KMS-11 (cell line): ENCODE data around the gene SAPCD1.

Source experiments
- H2AFZ ChIP-seq: fragments of 200-600 bp; sonication (generic); 2 replicates; pipeline ENCODE4 v1.6.1; 2016; ENCODE audit warnings: antibody characterized with exemption, mixed run types, low read depth
- H3K27ac ChIP-seq: fragments of 200-600 bp; sonication (generic); 2 replicates; pipeline ENCODE4 v1.6.1; 2016; ENCODE audit warnings: mild to moderate bottlenecking, mixed run types
- H3K27me3 ChIP-seq: fragments of 200-600 bp; sonication (generic); 2 replicates; pipeline ENCODE4 v1.6.1; 2017; ENCODE audit warnings: mild to moderate bottlenecking, low read depth, mixed run types, moderate library complexity; ENCODE audit not compliant: insufficient read depth
- H3K36me3 ChIP-seq: fragments of 200-600 bp; sonication (generic); 2 replicates; pipeline ENCODE4 v1.6.1; 2017; ENCODE audit warnings: mild to moderate bottlenecking, mixed run types; ENCODE audit not compliant: insufficient read depth
- H3K4me1 ChIP-seq: fragments of 200-600 bp; sonication (generic); 2 replicates; pipeline ENCODE4 v1.6.1; 2016; ENCODE audit warnings: mild to moderate bottlenecking, low read depth, mixed run types; ENCODE audit not compliant: poor library complexity, severe bottlenecking
- H3K4me2 ChIP-seq: fragments of 200-600 bp; sonication (generic); 2 replicates; pipeline ENCODE4 v1.7.0; 2016; ENCODE audit warnings: mild to moderate bottlenecking, mixed run types
- H3K4me3 ChIP-seq: fragments of 200-600 bp; sonication (generic); IDR thresholded peaks from 2 replicates; pipeline ENCODE4 v1.6.1; 2017; ENCODE audit warnings: low read depth, low read length, mixed read lengths; ENCODE audit not compliant: insufficient read depth
- H3K79me2 ChIP-seq: fragments of 200-600 bp; sonication (generic); 2 replicates; pipeline ENCODE4 v1.6.1; 2016; ENCODE audit warnings: low read depth, mixed run types; ENCODE audit not compliant: insufficient read depth
- H3K9ac ChIP-seq: fragments of 200-600 bp; sonication (generic); 2 replicates; pipeline ENCODE4 v1.6.1; 2016; ENCODE audit warnings: mild to moderate bottlenecking, mixed run types
- H4K20me1 ChIP-seq: fragments of 200-600 bp; sonication (generic); 2 replicates; pipeline ENCODE4 v1.6.1; 2016; ENCODE audit warnings: mild to moderate bottlenecking, mixed run types; ENCODE audit not compliant: insufficient read depth
- CTCF ChIP-seq: fragments of 200-600 bp; sonication (generic); conservative IDR thresholded peaks from 2 replicates; pipeline ENCODE4 v1.6.1; 2017; ENCODE audit warnings: low read depth, mild to moderate bottlenecking, antibody characterized with exemption, low read length, moderate library complexity, mixed read lengths

SAPCD1 gene

DNA sequence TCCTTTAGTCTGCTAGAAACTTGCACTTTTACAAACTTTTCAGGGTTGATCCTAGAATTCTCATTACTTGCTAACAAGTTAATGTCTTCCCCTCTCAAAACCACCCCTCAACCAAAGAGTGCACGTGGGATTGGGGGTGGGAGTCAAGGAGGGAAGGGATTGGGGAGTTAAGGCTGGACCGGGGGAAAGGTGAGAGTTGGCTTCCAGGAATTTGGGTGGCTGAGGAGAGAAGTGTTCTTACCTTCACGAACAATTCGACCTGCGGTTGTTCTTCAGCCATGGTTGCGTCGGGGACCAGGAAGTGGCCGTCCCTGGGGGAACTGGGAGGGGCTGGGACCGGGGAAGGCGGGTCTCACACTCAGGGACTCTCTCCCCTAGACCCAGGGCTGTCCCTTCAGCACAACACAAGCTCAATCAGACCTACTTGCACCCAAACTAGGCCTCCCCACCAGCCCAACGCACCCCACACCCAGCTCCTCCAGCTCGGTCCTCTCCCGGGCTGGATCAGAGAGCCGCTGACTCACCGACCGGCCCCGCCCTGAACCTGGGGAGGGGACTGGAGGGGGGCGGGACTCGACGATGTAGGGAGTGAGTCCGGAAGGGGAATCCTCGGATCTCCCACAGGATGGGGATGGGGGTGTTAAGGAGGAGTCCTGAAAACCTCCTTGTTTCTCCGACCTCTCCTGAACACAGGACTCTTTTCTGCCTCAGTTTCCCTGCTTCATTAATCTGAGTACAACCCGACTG lies 26.3 kb upstream of the SAPCD1 start, which contains the start of gene CLIC1:
Gene CLIC1, minus strand, starts transcription at position 510 of the 747 bp plus-strand sequence. Its CDS starts 230 bp downstream, at position 280.
- Histone ChIP-seq H3K9ac (peak within 1 kb of the TSS; percentile 81), H3K27me3 (no peaks in the 10 kb centered on the region), H3K79me2 (peaks cover 45% of the 10 kb centered on the region), H3K4me3 (no peak within 1 kb of the TSS), H3K4me1 (peaks cover 48% of the 10 kb centered on the region), H2AFZ (peak within 1 kb of the TSS; percentile 12; the same call in 1 of the 2 replicates), H3K36me3 (no peaks in the 10 kb centered on the region), H3K4me2 (peak within 1 kb of the TSS; percentile 100), H3K27ac (peak within 1 kb of the TSS; percentile 100), H4K20me1 (no peaks in the 10 kb centered on the region)
- TF ChIP-seq CTCF: no peak

GRCh38 chr6:31736768-31737314 lies 25.6 kb upstream of the SAPCD1 start:
- Histone ChIP-seq H3K79me2 (peaks cover 51% of the 10 kb centered on the region), H3K4me2 (peak overlapping the region; percentile 100), H3K36me3 (no peaks in the 10 kb centered on the region), H3K27me3 (no peaks in the 10 kb centered on the region), H3K4me3 (no peak overlapping the region), H3K4me1 (peaks cover 54% of the 10 kb centered on the region), H3K9ac (peak overlapping the region; percentile 81), H4K20me1 (no peaks in the 10 kb centered on the region), H3K27ac (peak overlapping the region; percentile 100), H2AFZ (peak overlapping the region; percentile 12; the same call in 1 of the 2 replicates)
- no peak for TF ChIP-seq CTCF

DNA sequence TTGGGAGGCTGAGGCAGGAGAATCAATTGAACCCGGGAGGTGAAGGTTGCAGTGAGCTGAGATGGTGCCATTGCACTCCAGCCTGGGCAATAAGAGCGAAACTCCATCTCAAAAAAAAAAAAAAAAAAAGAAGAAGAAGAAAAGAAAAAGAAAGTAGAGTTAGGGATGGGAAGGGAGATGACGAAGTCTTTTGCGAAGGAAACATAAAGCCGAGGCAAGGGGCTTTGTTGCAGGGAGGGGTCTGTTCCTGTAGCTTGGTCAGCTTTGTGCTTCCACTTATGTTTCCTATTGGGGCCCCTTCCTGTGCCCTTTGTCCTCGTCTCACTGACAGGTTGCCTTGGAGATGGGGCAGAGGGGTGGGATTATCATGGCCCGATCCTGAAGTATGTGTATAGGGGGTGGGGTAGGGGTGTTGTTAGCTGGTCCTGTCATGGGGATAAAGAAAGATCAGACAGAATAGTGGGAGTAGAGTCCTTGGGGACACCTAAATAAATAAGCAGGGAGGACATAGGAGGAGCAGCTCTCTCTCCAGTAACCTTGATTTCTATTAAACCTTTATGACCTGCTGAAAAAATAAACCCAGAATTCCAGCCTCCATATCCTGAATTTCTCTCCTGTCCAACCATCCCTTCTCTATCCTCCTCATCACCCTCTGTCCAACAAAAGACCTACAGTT lies 25.0 kb upstream of the SAPCD1 start:
- no peaks in the 10 kb centered on the region for H3K27me3 ChIP-seq
- peaks cover 51% of the 10 kb centered on the region for H3K79me2 ChIP-seq
- peaks cover 56% of the 10 kb centered on the region for H3K4me1 ChIP-seq
- no peak overlapping the region for H3K4me3 ChIP-seq
- H2AFZ ChIP-seq: no peak overlapping the region
- no peaks in the 10 kb centered on the region for H3K36me3 ChIP-seq
- H4K20me1 ChIP-seq: no peaks in the 10 kb centered on the region
- peak overlapping the region; percentile 81 for H3K9ac ChIP-seq
- H3K27ac ChIP-seq: peak overlapping the region; percentile 100
- TF ChIP-seq CTCF: no peak
- peak overlapping the region; percentile 100 for H3K4me2 ChIP-seq

DNA sequence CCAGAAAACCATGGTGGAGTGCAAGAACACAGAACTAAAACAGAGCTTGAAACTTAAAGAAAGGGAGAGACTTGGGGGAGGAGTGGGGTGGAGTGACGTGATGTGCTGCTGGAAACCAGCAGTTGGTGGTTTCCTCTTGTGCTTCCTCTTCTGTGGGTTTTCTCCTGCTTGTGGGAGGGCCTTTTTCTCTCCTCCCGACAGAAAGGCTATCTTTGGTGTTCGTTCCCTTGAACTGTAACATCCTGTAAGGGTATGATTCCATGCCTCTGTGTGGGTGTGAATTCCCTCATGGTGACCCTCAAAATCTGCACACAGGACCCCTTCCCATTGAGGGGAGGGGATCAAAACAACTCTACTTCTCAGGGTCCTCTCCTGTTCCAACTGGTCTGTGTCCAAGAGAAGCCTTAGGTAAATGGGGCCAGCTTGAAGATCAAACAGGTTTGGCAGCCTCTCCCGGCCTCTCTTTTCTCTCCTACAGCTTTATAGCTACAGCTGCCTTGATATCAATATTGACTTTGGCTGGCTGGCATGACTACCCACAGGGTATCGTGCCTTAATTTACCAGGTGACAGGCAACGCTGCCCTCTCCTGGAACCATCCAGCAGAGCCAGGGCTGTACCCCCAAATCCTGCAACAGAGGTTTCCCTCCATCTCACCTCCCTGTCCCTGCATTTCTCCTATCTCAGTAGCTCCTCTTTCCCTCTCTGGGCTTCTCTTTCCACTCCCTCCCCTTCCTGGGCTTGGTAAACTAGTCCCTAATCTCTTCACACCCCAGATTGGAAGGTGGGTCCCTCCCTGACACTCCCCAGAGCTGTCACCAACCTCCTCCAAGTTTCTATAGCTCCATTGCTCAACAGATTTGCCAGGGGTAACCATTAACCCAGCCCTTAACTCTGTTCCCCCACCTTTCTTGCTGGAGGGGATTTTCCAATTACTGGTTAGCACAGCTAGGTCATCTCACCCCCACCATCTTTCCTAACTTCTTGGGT lies 24.2 kb upstream of the SAPCD1 start:
- peak overlapping the region; percentile 36; the same call in 1 of the 2 replicates for H2AFZ ChIP-seq
- peaks cover 50% of the 10 kb centered on the region for H3K79me2 ChIP-seq
- H3K4me1 ChIP-seq: peaks cover 51% of the 10 kb centered on the region
- H3K4me3 ChIP-seq: no peak overlapping the region
- H3K27me3 ChIP-seq: no peaks in the 10 kb centered on the region
- peak overlapping the region; percentile 100 for H3K27ac ChIP-seq
- H3K4me2 ChIP-seq: peak overlapping the region; percentile 100
- no peaks in the 10 kb centered on the region for H3K36me3 ChIP-seq
- H4K20me1 ChIP-seq: no peaks in the 10 kb centered on the region
- H3K9ac ChIP-seq: peak overlapping the region; percentile 81
- 0 out of 2 replicates have a peak, but pooled peaks have one; percentile 18 for TF ChIP-seq CTCF
